ENCODE measurements around the gene CLCN7.

CLCN7 gene

DNA sequence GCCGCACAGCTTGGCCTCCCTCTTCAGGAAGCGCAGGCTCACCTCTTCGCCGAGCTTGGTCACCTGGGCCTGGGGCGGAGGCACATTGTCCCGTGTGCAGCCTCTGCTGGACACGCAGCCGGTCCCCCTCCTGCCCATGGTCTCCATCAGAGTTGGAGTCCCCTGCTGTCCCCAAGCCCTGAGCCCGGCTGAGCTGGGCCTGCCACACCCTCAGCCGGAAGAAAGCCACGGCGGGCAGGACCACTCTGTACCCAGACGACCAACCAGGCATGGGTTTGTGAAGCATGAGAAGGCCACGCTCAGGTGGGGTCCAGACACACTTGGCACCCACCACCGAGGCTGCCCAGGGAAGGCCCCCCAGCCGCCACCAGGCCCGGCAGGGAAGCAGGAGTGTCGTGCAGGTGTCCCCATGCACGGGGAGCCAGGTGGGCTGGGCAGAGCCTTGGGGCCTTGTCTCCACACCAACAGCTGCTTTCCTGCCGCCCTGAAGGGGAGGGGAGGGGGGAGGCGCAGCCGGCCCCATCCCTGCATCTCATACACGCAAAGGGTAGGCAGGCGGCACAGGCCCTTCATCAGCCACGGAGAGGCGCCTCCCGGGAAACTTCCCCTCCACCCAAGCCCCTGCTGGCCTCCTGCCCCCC is 35.6 kb downstream of the CLCN7 start:
- H3K4me3 ChIP-seq (ENCODE audit: low read depth, low read length), result no peak overlapping the region
- TF ChIP-seq, protein P1, sequence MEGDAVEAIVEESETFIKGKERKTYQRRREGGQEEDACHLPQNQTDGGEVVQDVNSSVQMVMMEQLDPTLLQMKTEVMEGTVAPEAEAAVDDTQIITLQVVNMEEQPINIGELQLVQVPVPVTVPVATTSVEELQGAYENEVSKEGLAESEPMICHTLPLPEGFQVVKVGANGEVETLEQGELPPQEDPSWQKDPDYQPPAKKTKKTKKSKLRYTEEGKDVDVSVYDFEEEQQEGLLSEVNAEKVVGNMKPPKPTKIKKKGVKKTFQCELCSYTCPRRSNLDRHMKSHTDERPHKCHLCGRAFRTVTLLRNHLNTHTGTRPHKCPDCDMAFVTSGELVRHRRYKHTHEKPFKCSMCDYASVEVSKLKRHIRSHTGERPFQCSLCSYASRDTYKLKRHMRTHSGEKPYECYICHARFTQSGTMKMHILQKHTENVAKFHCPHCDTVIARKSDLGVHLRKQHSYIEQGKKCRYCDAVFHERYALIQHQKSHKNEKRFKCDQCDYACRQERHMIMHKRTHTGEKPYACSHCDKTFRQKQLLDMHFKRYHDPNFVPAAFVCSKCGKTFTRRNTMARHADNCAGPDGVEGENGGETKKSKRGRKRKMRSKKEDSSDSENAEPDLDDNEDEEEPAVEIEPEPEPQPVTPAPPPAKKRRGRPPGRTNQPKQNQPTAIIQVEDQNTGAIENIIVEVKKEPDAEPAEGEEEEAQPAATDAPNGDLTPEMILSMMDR (IDR thresholded peaks at IDR 0.05; ENCODE audit: low read depth, low read length, missing control alignments), result no peak
- no peak for DNase-seq (ENCODE audit: low read depth)

DNA sequence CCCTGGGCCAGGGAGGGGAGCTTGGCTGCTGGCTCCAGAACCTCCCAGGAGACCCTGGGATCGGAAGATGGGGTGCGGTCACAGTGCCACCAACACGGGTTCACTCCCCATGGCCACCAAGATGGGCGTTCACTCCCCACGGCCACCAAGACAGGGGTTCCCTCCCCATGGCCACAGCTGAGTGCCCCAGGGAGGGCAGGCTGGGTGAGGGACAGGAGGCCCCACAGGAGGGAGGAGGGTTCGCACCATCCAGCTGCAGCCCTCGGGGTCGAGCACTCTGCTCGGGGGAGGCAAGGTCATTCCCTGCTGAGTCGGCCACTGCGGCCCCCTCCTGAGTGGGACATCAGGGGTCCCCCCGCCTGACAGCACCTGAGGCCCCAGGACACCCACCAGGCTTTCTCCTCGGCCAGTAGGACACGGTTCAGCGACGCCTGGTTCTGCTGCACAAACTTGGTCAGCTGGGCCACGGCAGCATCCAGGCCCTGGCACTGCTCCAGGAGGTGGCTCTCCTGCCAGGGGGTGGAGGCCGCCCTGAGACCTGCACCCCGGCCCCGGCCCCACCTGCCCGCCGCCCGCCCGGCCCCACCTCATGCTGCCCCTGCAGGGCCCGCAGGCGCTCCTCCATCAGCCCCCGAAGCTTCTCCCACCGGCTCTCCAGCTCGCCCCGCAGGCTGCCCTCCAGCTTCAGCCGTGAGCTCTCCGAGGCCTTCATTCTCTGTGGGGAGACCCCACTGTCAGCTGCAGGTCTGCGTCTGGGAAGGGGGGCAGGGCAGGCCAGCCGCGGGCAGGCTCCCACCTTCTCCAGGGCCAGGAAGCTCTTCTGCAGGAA is 36.4 kb downstream of the CLCN7 start:
- no peak for DNase-seq (ENCODE audit: low read depth)
- H3K4me3 ChIP-seq (ENCODE audit: low read depth, low read length), result no peak overlapping the region
- TF ChIP-seq, protein P1 (IDR thresholded peaks at IDR 0.05; ENCODE audit: low read depth, low read length, missing control alignments), result no peak

DNA sequence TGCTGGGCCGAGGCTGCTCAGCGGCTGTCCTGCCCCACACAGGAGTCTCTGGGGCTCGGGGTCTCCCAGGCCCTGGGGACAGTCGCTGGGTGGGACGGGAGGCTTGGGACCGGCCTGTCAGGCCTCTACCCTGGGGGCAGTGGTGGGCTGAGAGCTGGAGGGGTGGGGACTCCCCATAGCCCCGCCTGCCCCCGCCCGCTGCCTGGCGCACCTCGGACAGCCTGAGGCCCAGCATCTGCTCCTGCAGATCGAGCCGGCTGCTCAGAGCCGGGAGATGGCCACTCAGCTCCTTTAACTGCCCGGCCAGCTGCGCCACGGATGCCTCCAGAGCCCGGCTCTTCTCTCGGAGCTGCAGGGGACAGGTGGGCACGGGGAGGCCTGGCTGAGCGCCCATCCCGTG is 37.2 kb downstream of the CLCN7 start:
- DNase-seq (ENCODE audit: low read depth), result no peak
- H3K4me3 ChIP-seq (ENCODE audit: low read depth, low read length), result no peak overlapping the region
- TF ChIP-seq, protein P1 (IDR thresholded peaks at IDR 0.05; ENCODE audit: low read depth, low read length, missing control alignments), result no peak

DNA sequence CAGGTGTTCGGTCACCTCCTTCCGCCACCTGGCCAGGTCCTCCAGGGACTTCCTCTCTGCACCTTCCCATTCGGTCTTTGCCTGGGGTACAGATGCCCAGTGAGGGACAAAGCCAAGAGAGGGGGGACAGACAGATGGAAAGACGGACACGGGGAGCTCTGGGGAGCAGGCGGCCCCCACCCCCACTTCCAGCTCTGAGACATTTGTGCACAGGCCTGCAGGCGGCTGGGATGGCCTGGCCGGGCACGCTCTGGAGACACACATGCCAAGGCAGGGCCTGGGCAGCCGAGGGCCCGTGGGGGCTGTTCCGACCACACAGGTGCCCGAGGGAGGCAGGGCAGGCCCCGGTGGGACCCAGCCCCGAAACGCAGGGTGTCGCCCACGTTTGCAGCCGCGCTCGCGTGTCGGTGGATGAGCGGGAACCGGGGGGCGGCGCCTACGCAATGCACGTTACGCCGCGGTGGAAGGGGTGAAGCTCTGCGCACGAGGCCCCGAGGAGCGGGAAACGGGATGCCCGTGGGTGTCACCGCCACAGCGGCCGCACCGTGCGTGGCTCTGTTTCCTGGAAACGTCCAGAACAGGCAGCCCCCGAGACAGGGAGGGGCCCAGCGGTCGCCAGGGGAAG is 38.0 kb downstream of the CLCN7 start:
- H3K4me3 ChIP-seq (ENCODE audit: low read depth, low read length), result no peak overlapping the region
- TF ChIP-seq, protein P1 (IDR thresholded peaks at IDR 0.05; ENCODE audit: low read depth, low read length, missing control alignments), result no peak
- no peak for DNase-seq (ENCODE audit: low read depth)

DNA sequence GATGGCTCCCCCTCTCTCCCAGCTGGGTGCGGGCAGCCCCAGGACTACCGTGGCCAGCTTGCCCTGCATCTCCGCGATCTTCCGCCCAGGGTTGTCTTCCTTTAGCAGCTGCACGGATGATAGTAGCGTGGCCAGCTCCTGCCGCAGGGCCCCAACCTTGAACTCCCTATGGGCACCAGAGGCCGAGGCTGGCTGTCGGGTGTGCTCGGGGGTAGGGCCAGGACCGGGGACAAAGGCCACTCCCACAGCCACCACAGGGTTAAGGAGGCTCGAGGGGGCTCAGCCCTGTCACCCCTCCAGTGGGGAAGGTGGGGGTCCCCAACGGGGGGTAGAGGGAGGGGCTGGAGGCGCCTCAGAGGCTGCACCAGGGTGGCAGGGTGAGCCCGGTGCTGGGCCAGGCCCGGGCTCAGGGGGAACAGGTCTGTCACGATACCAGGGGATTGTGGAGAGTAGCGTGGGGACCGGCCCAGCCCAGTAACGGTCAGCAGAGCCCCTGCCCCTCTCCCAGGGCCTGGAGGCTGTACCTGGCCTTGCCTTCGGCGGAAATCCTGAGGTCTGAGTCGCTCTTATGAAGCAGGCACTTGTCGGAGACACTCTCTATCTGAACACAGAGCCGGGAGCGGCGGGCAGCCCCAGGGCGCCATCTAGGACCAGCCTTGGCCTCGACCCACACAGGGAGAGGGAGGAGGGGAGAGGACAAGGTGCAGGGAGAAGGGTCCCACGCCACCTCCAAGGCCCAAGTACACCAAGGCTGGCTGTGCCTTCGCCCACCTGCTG is 38.7 kb downstream of the CLCN7 start:
- H3K4me3 ChIP-seq (ENCODE audit: low read depth, low read length), result no peak overlapping the region
- TF ChIP-seq, protein P1 (IDR thresholded peaks at IDR 0.05; ENCODE audit: low read depth, low read length, missing control alignments), result no peak
- DNase-seq (ENCODE audit: low read depth), result no peak

DNA sequence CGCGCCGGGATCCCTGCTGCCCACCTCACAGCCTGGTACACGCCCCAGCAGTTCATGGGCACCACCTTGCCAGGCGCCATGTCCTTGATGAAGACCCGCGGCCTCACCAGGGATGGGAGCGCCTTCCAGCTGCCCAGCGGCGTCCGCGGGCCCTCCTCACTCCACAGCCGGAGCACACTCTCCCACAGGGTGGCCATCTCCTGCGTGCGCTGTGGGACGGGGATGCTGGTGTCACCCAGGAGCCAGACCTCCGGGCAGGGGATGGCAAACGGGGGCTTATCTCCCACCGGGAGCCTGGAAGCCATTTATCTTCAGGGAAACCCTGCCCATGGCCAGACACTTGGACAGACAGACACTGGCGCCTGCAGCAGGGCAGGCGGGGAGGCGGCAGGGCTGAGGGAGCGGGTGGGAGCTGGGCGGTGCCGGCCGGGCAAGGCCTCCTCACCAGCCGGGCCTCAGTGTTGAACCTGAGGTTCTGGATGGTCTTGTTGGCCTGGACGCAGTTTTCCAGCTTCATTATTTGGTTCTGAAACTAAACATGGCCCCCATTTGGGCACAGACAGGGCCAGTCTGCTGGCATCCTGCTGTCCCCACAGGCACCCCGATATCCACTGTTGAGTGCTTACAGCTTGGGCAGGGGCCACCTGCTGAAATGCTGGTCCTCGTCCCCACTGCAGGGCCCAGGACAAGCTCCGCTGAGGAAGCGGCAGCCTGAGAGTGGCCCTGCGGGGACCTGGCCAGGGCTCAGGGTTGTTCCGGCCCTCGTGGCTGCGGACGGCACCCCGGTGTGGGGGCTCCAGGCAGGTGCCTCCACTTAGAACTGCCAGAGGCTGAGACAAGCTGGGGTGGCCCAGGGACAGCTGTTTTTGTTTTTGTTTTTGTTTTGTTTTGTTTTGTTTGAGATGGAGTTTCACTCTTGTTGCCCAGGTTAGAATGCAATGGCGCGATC is 39.9 kb downstream of the CLCN7 start:
- no peak for DNase-seq (ENCODE audit: low read depth)
- TF ChIP-seq, protein P1 (IDR thresholded peaks at IDR 0.05; ENCODE audit: low read depth, low read length, missing control alignments), result no peak
- no peak overlapping the region for H3K4me3 ChIP-seq (ENCODE audit: low read depth, low read length)
